SK-N-MC (cell line): ENCODE results near the gene FRAT1.

Source experiments
- FOXP2 ChIP-seq: optimal IDR thresholded peaks from 2 replicates; pipeline ENCODE3; 2011; ENCODE audit warnings: mild to moderate bottlenecking, moderate library complexity; ENCODE audit not compliant: insufficient read depth; ENCODE audit errors: extremely low read length, control extremely low read depth
- POLR2AphosphoS5 ChIP-seq: IDR thresholded peaks from 2 replicates; pipeline ENCODE4 v1.6.1; 2012; ENCODE audit warnings: mild to moderate bottlenecking, low read depth, low read length, borderline replicate concordance

GRCh38 chr10:97358349-97358748 lies 39.3 kb downstream of the FRAT1 start:
- no peak for TF ChIP-seq POLR2AphosphoS5
- no peak for TF ChIP-seq FOXP2
